ENCODE results near the gene TEX261.

DNA sequence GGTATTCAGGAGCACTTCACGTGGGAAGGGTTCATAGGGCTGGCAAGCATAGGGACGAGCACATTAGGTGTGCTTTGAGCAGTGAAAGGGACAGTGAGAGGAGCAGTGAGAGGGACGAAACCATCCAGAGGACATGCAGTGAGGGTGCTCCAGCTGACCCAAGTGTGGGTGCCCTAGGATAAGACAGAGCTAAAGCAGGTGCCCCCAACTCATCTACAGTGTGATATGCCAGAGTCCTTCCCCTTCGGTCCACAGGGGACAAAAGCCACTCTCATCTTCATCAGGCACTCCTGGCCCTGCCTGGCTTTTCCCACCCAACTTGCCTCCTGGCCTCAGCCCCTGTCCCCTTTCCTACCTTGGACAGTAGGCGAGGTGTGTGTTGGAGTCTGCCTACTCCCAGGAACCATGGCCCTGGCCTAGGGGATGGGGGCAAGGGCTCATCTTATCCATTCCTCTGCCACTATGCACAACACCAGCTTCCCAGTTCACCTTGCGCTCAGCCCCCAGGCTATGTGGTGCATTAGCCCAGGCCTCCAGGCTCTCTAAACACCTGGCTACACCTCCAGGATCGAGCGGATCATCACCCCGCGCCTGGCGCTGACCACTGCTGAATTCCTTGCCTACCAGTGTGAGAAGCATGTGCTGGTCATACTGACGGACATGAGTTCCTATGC, 32.3 kb downstream of the TEX261 start:
- TF ChIP-seq, protein P1, sequence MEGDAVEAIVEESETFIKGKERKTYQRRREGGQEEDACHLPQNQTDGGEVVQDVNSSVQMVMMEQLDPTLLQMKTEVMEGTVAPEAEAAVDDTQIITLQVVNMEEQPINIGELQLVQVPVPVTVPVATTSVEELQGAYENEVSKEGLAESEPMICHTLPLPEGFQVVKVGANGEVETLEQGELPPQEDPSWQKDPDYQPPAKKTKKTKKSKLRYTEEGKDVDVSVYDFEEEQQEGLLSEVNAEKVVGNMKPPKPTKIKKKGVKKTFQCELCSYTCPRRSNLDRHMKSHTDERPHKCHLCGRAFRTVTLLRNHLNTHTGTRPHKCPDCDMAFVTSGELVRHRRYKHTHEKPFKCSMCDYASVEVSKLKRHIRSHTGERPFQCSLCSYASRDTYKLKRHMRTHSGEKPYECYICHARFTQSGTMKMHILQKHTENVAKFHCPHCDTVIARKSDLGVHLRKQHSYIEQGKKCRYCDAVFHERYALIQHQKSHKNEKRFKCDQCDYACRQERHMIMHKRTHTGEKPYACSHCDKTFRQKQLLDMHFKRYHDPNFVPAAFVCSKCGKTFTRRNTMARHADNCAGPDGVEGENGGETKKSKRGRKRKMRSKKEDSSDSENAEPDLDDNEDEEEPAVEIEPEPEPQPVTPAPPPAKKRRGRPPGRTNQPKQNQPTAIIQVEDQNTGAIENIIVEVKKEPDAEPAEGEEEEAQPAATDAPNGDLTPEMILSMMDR (IDR thresholded peaks at IDR 0.05): no peak
- no peak for TF ChIP-seq POLR2A (IDR thresholded peaks at IDR 0.05)
- no peak for TF ChIP-seq POLR2AphosphoS5 (IDR thresholded peaks at IDR 0.05)

Data from gastroesophageal sphincter (tissue), 3 donors.